Activated B cell treated with CpG ODN at 0.5 μM for 24 hours (primary cell): ENCODE measurements around the gene SYK. TPM values are rescaled to one million over a fixed set of nuclear protein-coding genes. Genes with fewer than 3 reads are reported as not detected.
A peak's percentile ranks its signal among the peaks of the same experiment; 100 is the strongest.

Experiments
- ATAC-seq: fragments of 200-7000 bp; cut with Tn5 transposase; one replicate; pipeline ENCODE4 v1.10.0; 2021; ENCODE audit warnings: low read depth, mild to moderate bottlenecking, moderate library complexity
- CTCF ChIA-PET: fragments of 350-600 bp; sonication (Branson Sonifier 250); formaldehyde crosslinking; loops from one replicate; lab custom pipeline; 2021; ENCODE audit warnings: antibody characterized with exemption; lab: Charles Lee
- POLR2A ChIA-PET: fragments of 350-600 bp; sonication (Branson Sonifier 250); formaldehyde crosslinking; loops from one replicate; lab custom pipeline; 2021; ENCODE audit warnings: antibody characterized with exemption; lab: Charles Lee
- DNase-seq: peaks from one replicate; pipeline ENCODE4 v3.0.0; 2022
- H3K27ac Mint-ChIP-seq: one replicate; pipeline ENCODE4 v1.8.0; 2020; ENCODE audit warnings: mixed read lengths
- H3K27me3 Mint-ChIP-seq: one replicate; pipeline ENCODE4 v1.8.0; 2021; ENCODE audit warnings: mixed read lengths
- H3K36me3 Mint-ChIP-seq: one replicate; pipeline ENCODE4 v1.8.0; 2021; ENCODE audit warnings: low read depth, mixed read lengths
- H3K4me1 Mint-ChIP-seq: one replicate; pipeline ENCODE4 v1.8.0; 2021; ENCODE audit warnings: mixed read lengths
- H3K4me3 Mint-ChIP-seq: one replicate; pipeline ENCODE4 v1.8.0; 2020; ENCODE audit warnings: mild to moderate bottlenecking, mixed read lengths
- H3K9me3 Mint-ChIP-seq: one replicate; pipeline ENCODE4 v1.8.0; 2020; ENCODE audit warnings: mixed read lengths
- CTCF ChIP-seq: fragments of 200-600 bp; IDR thresholded peaks from one replicate; pipeline ENCODE4 v1.8.0; 2022; ENCODE audit warnings: antibody characterized with exemption, mild to moderate bottlenecking
- intact Hi-C: fragments of 100-400 bp; cut with micrococcal nuclease; formaldehyde crosslinking; loops from one replicate; pipeline ENCODE4 v1.15.1; 2024
- total RNA-seq: library from RNA; stranded (reverse); gene quantifications from 2 replicates; pipeline ENCODE4 v1.2.3, GENCODE V29; 2022

Gene SYK
- total RNA-seq, 1 donor from 2014 or later = 222 TPM

GRCh38 chr9:90904706-90905478 lies 103.3 kb downstream of the SYK start:
- Mint-ChIP-seq H3K27me3 (no peaks in the 10 kb centered on the region), H3K36me3 (peaks cover 21% of the 10 kb centered on the region), H3K4me3 (no peak overlapping the region), H3K27ac (peak overlapping the region; percentile 54), H3K9me3 (no peaks in the 10 kb centered on the region), H3K4me1 (peaks cover 27% of the 10 kb centered on the region)
- POLR2A ChIA-PET = no interaction called here
- CTCF ChIA-PET = interaction anchor here (2.3 kb wide), 1 partner anchor 10 kb away, joined by 9 read pairs; no protein-coding TSS in a partner anchor
- ATAC-seq (no peak), DNase-seq (no peak)
- no peak for TF ChIP-seq CTCF
- intact Hi-C loops = no loop called here

- DNase-seq = no peak
- ChIA-PET POLR2A (no interaction called here), CTCF (interaction anchor here (1.6 to 2.3 kb wide), 2 partner anchors 9 to 10 kb away, joined by 4 to 9 read pairs; no protein-coding TSS in a partner anchor)
- TF ChIP-seq CTCF = no peak
- Mint-ChIP-seq H3K27ac (no peak overlapping the region), H3K9me3 (no peaks in the 10 kb centered on the region), H3K4me1 (peaks cover 36% of the 10 kb centered on the region), H3K27me3 (no peaks in the 10 kb centered on the region), H3K4me3 (no peak overlapping the region), H3K36me3 (peaks cover 17% of the 10 kb centered on the region)
- intact Hi-C loops = no loop called here
- no peak for ATAC-seq
Observed at GRCh38 chr9:90905822-90906221, 104.2 kb downstream of the SYK start.

- no peaks in the 10 kb centered on the region for H3K27me3 Mint-ChIP-seq
- intact Hi-C loops = no loop called here
- ChIA-PET POLR2A (no interaction called here), CTCF (interaction anchor here (1.6 to 2.3 kb wide), 2 partner anchors 8 to 10 kb away, joined by 4 to 9 read pairs; no protein-coding TSS in a partner anchor)
- ATAC-seq (no peak), DNase-seq (no peak)
- no peak overlapping the region for H3K4me3 Mint-ChIP-seq
- no peaks in the 10 kb centered on the region for H3K9me3 Mint-ChIP-seq
- no peak for TF ChIP-seq CTCF
- peaks cover 17% of the 10 kb centered on the region for H3K36me3 Mint-ChIP-seq
- H3K27ac Mint-ChIP-seq = no peak overlapping the region
- peaks cover 42% of the 10 kb centered on the region for H3K4me1 Mint-ChIP-seq
Observed at GRCh38 chr9:90906316-90907055, 104.9 kb downstream of the SYK start.

GRCh38 chr9:90907056-90907445 lies 105.4 kb downstream of the SYK start:
- H3K4me1 Mint-ChIP-seq = peaks cover 47% of the 10 kb centered on the region
- H3K27me3 Mint-ChIP-seq = no peaks in the 10 kb centered on the region
- ChIA-PET CTCF (interaction anchor here (1.1 to 2.3 kb wide), 3 partner anchors 8 to 516 kb away, joined by 3 to 9 read pairs (median 4); partner anchors contain the start of gene NFIL3), POLR2A (no interaction called here)
- intact Hi-C loops = no loop called here
- no peaks in the 10 kb centered on the region for H3K9me3 Mint-ChIP-seq
- no peak for TF ChIP-seq CTCF
- H3K36me3 Mint-ChIP-seq = peaks cover 15% of the 10 kb centered on the region
- ATAC-seq (no peak), DNase-seq (no peak)
- no peak overlapping the region for H3K4me3 Mint-ChIP-seq
- no peak overlapping the region for H3K27ac Mint-ChIP-seq

- no peak for TF ChIP-seq CTCF
- intact Hi-C loops = no loop called here
- Mint-ChIP-seq H3K27me3 (no peaks in the 10 kb centered on the region), H3K4me1 (peaks cover 47% of the 10 kb centered on the region), H3K9me3 (no peaks in the 10 kb centered on the region), H3K4me3 (no peak overlapping the region), H3K27ac (no peak overlapping the region), H3K36me3 (peaks cover 7% of the 10 kb centered on the region)
- CTCF ChIA-PET = interaction anchor here (1.1 kb wide), 1 partner anchor 516 kb away, joined by 3 read pairs; the partner anchor contains the start of gene NFIL3
- DNase-seq (no peak), ATAC-seq (no peak)
- POLR2A ChIA-PET = no interaction called here
Observed at GRCh38 chr9:90907790-90908189, 106.2 kb downstream of the SYK start.
